Measurements from ENCODE around the gene MYH7B. TPM values are rescaled to one million over a fixed set of nuclear protein-coding genes. Genes with fewer than 3 reads are reported as not detected.
A peak's percentile ranks its signal among the peaks of the same experiment; 100 is the strongest.

MYH7B gene
- total and polyA plus RNA-seq, 12 donors: 0.07 to 9.6 (median 0.45) TPM; not detected in 1

- Histone ChIP-seq H3K4me1 (replicated peaks in 1 of 2) (peaks cover 0 to 3% of the 10 kb centered on the region in 2 donors), H3K9me3 (replicated peaks in 1 of 3) (no peaks in the 10 kb centered on the region), H3K4me3 (no peak overlapping the region), H3K27ac (no peak overlapping the region), H3K27me3 (no peaks in the 10 kb centered on the region), H3K36me3 (replicated peaks in 1 of 2) (peaks cover 0 to 41% of the 10 kb centered on the region in 2 donors)
- 80 to 90% (median 84%) methylated on average over 14 of the region's 14 CpGs for WGBS, 4 donors
- TF ChIP-seq CTCF (IDR thresholded peaks at IDR 0.05) (no peak), POLR2A (IDR thresholded peaks at IDR 0.05) (no peak)
- intact Hi-C loops (cut with DNase I): loop anchor here in 1 of 2 donors (10.0 kb wide), 1 partner anchor 220 kb away; no protein-coding TSS in a partner anchor
- DNase-seq: peak in 1 of 7 donors; percentile 20
These were observed 39.0 kb downstream of the MYH7B start for GRCh38 chr20:34994509-34995131.

GRCh38 chr20:34995192-34995591 lies 39.5 kb downstream of the MYH7B start:
- peak in 1 of 7 donors; percentile 12 for DNase-seq
- TF ChIP-seq POLR2A (IDR thresholded peaks at IDR 0.05) (no peak), CTCF (IDR thresholded peaks at IDR 0.05) (no peak)
- Histone ChIP-seq H3K36me3 (replicated peaks in 1 of 2) (peaks cover 0 to 46% of the 10 kb centered on the region in 2 donors), H3K27me3 (no peaks in the 10 kb centered on the region), H3K9me3 (replicated peaks in 1 of 3) (no peaks in the 10 kb centered on the region), H3K4me1 (replicated peaks in 1 of 2) (peaks cover 0 to 3% of the 10 kb centered on the region in 2 donors), H3K27ac (no peak overlapping the region), H3K4me3 (no peak overlapping the region)
- intact Hi-C loops (cut with DNase I): loop anchor here in 1 of 2 donors (10.0 kb wide), 1 partner anchor 220 kb away; no protein-coding TSS in a partner anchor
- 90 to 96% (median 93%) methylated on average over 14 of the region's 14 CpGs for WGBS, 4 donors

GRCh38 chr20:34995696-34996095 lies 40.0 kb downstream of the MYH7B start:
- intact Hi-C loops (cut with DNase I): loop anchor here in 1 of 2 donors (10.0 kb wide), 1 partner anchor 219 kb away; no protein-coding TSS in a partner anchor
- H3K36me3 ChIP-seq (replicated peaks in 1 of 2): peaks cover 0 to 51% of the 10 kb centered on the region in 2 donors
- H3K4me1 ChIP-seq (replicated peaks in 1 of 2): peaks cover 0 to 3% of the 10 kb centered on the region in 2 donors
- H3K27me3 ChIP-seq: no peaks in the 10 kb centered on the region
- H3K27ac ChIP-seq: no peak overlapping the region
- no peaks in the 10 kb centered on the region for H3K9me3 ChIP-seq (replicated peaks in 1 of 3)
- TF ChIP-seq CTCF (IDR thresholded peaks at IDR 0.05) (no peak), POLR2A (IDR thresholded peaks at IDR 0.05) (no peak)
- peak in 1 of 7 donors; percentile 12 for DNase-seq
- 93 to 98% (median 94%) methylated on average over 5 to 7 of the region's 7 CpGs for WGBS, 4 donors
- no peak overlapping the region for H3K4me3 ChIP-seq

- no peaks in the 10 kb centered on the region for H3K27me3 ChIP-seq
- DNase-seq: peak in 2 of 7 donors; percentile 17 to 23
- no peak overlapping the region for H3K4me3 ChIP-seq
- H3K36me3 ChIP-seq (replicated peaks in 1 of 2): peaks cover 0 to 58% of the 10 kb centered on the region in 2 donors
- H3K27ac ChIP-seq: no peak overlapping the region
- H3K4me1 ChIP-seq (replicated peaks in 1 of 2): peaks cover 0 to 3% of the 10 kb centered on the region in 2 donors
- intact Hi-C loops (cut with DNase I): loop anchor here in 1 of 2 donors (10.0 kb wide), 1 partner anchor 218 kb away; no protein-coding TSS in a partner anchor
- TF ChIP-seq POLR2A (IDR thresholded peaks at IDR 0.05) (no peak), CTCF (IDR thresholded peaks at IDR 0.05) (no peak)
- no peaks in the 10 kb centered on the region for H3K9me3 ChIP-seq (replicated peaks in 1 of 3)
- WGBS, 4 donors: 90 to 96% (median 94%) methylated on average over 18 to 26 of the region's 26 CpGs
These were observed 40.8 kb downstream of the MYH7B start for GRCh38 chr20:34996243-34997028.
